GM10266 (cell line): Measurements from ENCODE around the gene FBP2.

ENCODE experiments used
- DNase-seq: peaks from one replicate; pipeline ENCODE4 v3.0.0; 2012; ENCODE audit errors: extremely low spot score
- CTCF ChIP-seq: IDR thresholded peaks from 2 replicates; pipeline ENCODE4 v1.5.1; 2012; ENCODE audit warnings: mild to moderate bottlenecking, low read depth; ENCODE audit not compliant: control insufficient read depth, insufficient read depth; ENCODE audit errors: missing control alignments

FBP2 gene

GRCh38 chr9:94588681-94589080, 4.9 kb downstream of the FBP2 start:
- DNase-seq = no peak
- TF ChIP-seq CTCF = no peak

- no peak for DNase-seq
- no peak for TF ChIP-seq CTCF
These were observed 6.8 kb downstream of the FBP2 start for GRCh38 chr9:94586814-94587213.

GRCh38 chr9:94586316-94586715, 7.3 kb downstream of the FBP2 start:
- no peak for TF ChIP-seq CTCF
- DNase-seq = no peak

GRCh38 chr9:94584555-94584954, 9.1 kb downstream of the FBP2 start:
- TF ChIP-seq CTCF = no peak
- DNase-seq = no peak

GRCh38 chr9:94581728-94582127, 11.9 kb downstream of the FBP2 start:
- DNase-seq = no peak
- no peak for TF ChIP-seq CTCF

- DNase-seq = no peak
- no peak for TF ChIP-seq CTCF
These were observed 16.1 kb downstream of the FBP2 start for GRCh38 chr9:94577571-94577970.

- no peak for DNase-seq
These were observed 16.6 kb downstream of the FBP2 start for GRCh38 chr9:94577036-94577435.

More at GRCh38 chr9:94577036-94577435, 16.6 kb downstream of the FBP2 start:
- TF ChIP-seq CTCF = no peak
